ENCODE measurements around the gene ACOXL. TPM values are rescaled to one million over a fixed set of nuclear protein-coding genes. Genes with fewer than 3 reads are reported as not detected.
A peak's percentile ranks its signal among the peaks of the same experiment; 100 is the strongest.

Gene ACOXL
- total and polyA plus RNA-seq, 10 of the 15 experiments (the other 5 are each of a cell fraction or from before 2014, with no cell fraction given) = 0.05 to 1.3 (median 0.71) TPM

GRCh38 chr2:110858135-110858725, 125.9 kb downstream of the ACOXL start (continued):
- TF ChIP-seq, protein P1, sequence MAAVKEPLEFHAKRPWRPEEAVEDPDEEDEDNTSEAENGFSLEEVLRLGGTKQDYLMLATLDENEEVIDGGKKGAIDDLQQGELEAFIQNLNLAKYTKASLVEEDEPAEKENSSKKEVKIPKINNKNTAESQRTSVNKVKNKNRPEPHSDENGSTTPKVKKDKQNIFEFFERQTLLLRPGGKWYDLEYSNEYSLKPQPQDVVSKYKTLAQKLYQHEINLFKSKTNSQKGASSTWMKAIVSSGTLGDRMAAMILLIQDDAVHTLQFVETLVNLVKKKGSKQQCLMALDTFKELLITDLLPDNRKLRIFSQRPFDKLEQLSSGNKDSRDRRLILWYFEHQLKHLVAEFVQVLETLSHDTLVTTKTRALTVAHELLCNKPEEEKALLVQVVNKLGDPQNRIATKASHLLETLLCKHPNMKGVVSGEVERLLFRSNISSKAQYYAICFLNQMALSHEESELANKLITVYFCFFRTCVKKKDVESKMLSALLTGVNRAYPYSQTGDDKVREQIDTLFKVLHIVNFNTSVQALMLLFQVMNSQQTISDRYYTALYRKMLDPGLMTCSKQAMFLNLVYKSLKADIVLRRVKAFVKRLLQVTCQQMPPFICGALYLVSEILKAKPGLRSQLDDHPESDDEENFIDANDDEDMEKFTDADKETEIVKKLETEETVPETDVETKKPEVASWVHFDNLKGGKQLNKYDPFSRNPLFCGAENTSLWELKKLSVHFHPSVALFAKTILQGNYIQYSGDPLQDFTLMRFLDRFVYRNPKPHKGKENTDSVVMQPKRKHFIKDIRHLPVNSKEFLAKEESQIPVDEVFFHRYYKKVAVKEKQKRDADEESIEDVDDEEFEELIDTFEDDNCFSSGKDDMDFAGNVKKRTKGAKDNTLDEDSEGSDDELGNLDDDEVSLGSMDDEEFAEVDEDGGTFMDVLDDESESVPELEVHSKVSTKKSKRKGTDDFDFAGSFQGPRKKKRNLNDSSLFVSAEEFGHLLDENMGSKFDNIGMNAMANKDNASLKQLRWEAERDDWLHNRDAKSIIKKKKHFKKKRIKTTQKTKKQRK (IDR thresholded peaks at IDR 0.05; ENCODE audit: low read depth, low read length) = no peak
- TF ChIP-seq, protein P2, sequence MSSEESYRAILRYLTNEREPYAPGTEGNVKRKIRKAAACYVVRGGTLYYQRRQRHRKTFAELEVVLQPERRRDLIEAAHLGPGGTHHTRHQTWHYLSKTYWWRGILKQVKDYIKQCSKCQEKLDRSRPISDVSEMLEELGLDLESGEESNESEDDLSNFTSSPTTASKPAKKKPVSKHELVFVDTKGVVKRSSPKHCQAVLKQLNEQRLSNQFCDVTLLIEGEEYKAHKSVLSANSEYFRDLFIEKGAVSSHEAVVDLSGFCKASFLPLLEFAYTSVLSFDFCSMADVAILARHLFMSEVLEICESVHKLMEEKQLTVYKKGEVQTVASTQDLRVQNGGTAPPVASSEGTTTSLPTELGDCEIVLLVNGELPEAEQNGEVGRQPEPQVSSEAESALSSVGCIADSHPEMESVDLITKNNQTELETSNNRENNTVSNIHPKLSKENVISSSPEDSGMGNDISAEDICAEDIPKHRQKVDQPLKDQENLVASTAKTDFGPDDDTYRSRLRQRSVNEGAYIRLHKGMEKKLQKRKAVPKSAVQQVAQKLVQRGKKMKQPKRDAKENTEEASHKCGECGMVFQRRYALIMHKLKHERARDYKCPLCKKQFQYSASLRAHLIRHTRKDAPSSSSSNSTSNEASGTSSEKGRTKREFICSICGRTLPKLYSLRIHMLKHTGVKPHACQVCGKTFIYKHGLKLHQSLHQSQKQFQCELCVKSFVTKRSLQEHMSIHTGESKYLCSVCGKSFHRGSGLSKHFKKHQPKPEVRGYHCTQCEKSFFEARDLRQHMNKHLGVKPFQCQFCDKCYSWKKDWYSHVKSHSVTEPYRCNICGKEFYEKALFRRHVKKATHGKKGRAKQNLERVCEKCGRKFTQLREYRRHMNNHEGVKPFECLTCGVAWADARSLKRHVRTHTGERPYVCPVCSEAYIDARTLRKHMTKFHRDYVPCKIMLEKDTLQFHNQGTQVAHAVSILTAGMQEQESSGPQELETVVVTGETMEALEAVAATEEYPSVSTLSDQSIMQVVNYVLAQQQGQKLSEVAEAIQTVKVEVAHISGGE (CRISPR knock-in tag; IDR thresholded peaks at IDR 0.05) = no peak
- TF ChIP-seq CREM (IDR thresholded peaks at IDR 0.05; ENCODE audit: low read depth) = peak; percentile 53; the same call in 1 of the 2 replicates
- peak; percentile 45; the same call in 1 of the 2 replicates for TF ChIP-seq NFIC (IDR thresholded peaks at IDR 0.05; ENCODE audit: low read depth, low read length)
- no peak for TF ChIP-seq MYB (IDR thresholded peaks at IDR 0.05; ENCODE audit: borderline replicate concordance, low read depth, low read length)
- no peak for TF ChIP-seq SIN3A (IDR thresholded peaks at IDR 0.05; ENCODE audit: low read depth, low read length)

Data from GM12878 (cell line).